Brain microvascular endothelial cell (primary cell): ENCODE measurements around the gene TENM3.
A peak's percentile ranks its signal among the peaks of the same experiment; 100 is the strongest.

ENCODE experiments used
- DNase-seq: peaks from one replicate; pipeline ENCODE4 v3.0.0-alpha.2; 2020
- H3K27ac ChIP-seq: fragments of 250-450 bp; sonication (Bioruptor Pico); 2 replicates; pipeline ENCODE4 v1.5.1; 2020; ENCODE audit warnings: mild to moderate bottlenecking, moderate library complexity
- H3K27me3 ChIP-seq: fragments of 250-450 bp; sonication (Bioruptor Pico); replicated peaks from 2 replicates; pipeline ENCODE4 v1.5.1; 2020; ENCODE audit warnings: mild to moderate bottlenecking
- H3K36me3 ChIP-seq: fragments of 250-450 bp; sonication (Bioruptor Pico); replicated peaks from 2 replicates; pipeline ENCODE4 v1.5.1; 2020; ENCODE audit warnings: mild to moderate bottlenecking
- H3K4me3 ChIP-seq: 2 replicates; pipeline ENCODE4 v1.5.1; 2011; ENCODE audit warnings: low read depth, mild to moderate bottlenecking, control low read depth, low read length, moderate library complexity
- CTCF ChIP-seq: IDR thresholded peaks from 2 replicates; pipeline ENCODE4 v1.5.1; 2011; ENCODE audit warnings: low read depth, mild to moderate bottlenecking, moderate library complexity, low read length, control low read depth, inconsistent platforms; ENCODE audit errors: missing control alignments
- in situ Hi-C: cut with HindIII; loops from 2 replicates; pipeline ENCODE4 v1.10.0; 2017; ENCODE audit warnings: low sequenced_read_pairs, low pct_ligation_motif_present

TENM3 gene

GRCh38 chr4:182806259-182807252 is 563.4 kb downstream of the TENM3 start:
- Histone ChIP-seq H3K27ac (peak overlapping the region; percentile 44), H3K4me3 (peak overlapping the region; percentile 62), H3K27me3 (no peaks in the 10 kb centered on the region), H3K36me3 (no peaks in the 10 kb centered on the region)
- in situ Hi-C loops, result no loop called here
- peak; percentile 93 for TF ChIP-seq CTCF
- DNase-seq, result peak; percentile 65

- peak; percentile 1 for DNase-seq
- Histone ChIP-seq H3K27ac (no peak overlapping the region), H3K27me3 (no peaks in the 10 kb centered on the region), H3K36me3 (no peaks in the 10 kb centered on the region), H3K4me3 (no peak overlapping the region)
- no peak for TF ChIP-seq CTCF
- in situ Hi-C loops, result no loop called here
Observed at GRCh38 chr4:182807346-182807745, 564.1 kb downstream of the TENM3 start.

GRCh38 chr4:182807767-182808548 is 564.8 kb downstream of the TENM3 start:
- in situ Hi-C loops, result no loop called here
- H3K27me3 ChIP-seq, result no peaks in the 10 kb centered on the region
- no peaks in the 10 kb centered on the region for H3K36me3 ChIP-seq

GRCh38 chr4:182808673-182809416 is 565.6 kb downstream of the TENM3 start:
- in situ Hi-C loops, result no loop called here
- H3K4me3 ChIP-seq, result no peak overlapping the region
- DNase-seq, result peak; percentile 49
- no peaks in the 10 kb centered on the region for H3K27me3 ChIP-seq
- no peak for TF ChIP-seq CTCF
- H3K27ac ChIP-seq, result no peak overlapping the region
- H3K36me3 ChIP-seq, result no peaks in the 10 kb centered on the region

More at GRCh38 chr4:182807767-182808548, 564.8 kb downstream of the TENM3 start:
- H3K27ac ChIP-seq, result no peak overlapping the region
- H3K4me3 ChIP-seq, result no peak overlapping the region
- no peak for TF ChIP-seq CTCF
- no peak for DNase-seq

- Histone ChIP-seq H3K36me3 (no peaks in the 10 kb centered on the region), H3K4me3 (no peak overlapping the region), H3K27me3 (no peaks in the 10 kb centered on the region), H3K27ac (no peak overlapping the region)
- in situ Hi-C loops, result no loop called here
- peak; percentile 52 for TF ChIP-seq CTCF
- peak; percentile 6 for DNase-seq
Observed at GRCh38 chr4:182809417-182810102, 566.4 kb downstream of the TENM3 start.
